Stimulated activated CD4-positive, alpha-beta T cell treated with anti-CD3 and anti-CD28 coated beads, TNF-alpha, amount 100 ng/mL, for 48 hours (primary cell): ENCODE data around the gene GINS1.

Experiments used
- DNase-seq, 3 donors: peaks; one replicate each; pipeline ENCODE4 v3.0.0-alpha.2; 2020; ENCODE audit warnings: low read depth in 3 of 3

The GINS1 gene

GRCh38 chr20:25407311-25408169 is at the start of gene GINS1:
TSS of gene GINS1 (plus strand) at chr20:25407673. CDS start at chr20:25407821, 148 bp downstream.
- DNase-seq: peak; percentile 81 to 84 (median 83)

- DNase-seq: no peak
These were observed 46.7 kb upstream of the GINS1 start for GRCh38 chr20:25360631-25361286.

- DNase-seq: no peak
These were observed 46.2 kb upstream of the GINS1 start for GRCh38 chr20:25361287-25361683.

GRCh38 chr20:25364180-25364788 is 43.2 kb upstream of the GINS1 start:
- DNase-seq: no peak

DNA sequence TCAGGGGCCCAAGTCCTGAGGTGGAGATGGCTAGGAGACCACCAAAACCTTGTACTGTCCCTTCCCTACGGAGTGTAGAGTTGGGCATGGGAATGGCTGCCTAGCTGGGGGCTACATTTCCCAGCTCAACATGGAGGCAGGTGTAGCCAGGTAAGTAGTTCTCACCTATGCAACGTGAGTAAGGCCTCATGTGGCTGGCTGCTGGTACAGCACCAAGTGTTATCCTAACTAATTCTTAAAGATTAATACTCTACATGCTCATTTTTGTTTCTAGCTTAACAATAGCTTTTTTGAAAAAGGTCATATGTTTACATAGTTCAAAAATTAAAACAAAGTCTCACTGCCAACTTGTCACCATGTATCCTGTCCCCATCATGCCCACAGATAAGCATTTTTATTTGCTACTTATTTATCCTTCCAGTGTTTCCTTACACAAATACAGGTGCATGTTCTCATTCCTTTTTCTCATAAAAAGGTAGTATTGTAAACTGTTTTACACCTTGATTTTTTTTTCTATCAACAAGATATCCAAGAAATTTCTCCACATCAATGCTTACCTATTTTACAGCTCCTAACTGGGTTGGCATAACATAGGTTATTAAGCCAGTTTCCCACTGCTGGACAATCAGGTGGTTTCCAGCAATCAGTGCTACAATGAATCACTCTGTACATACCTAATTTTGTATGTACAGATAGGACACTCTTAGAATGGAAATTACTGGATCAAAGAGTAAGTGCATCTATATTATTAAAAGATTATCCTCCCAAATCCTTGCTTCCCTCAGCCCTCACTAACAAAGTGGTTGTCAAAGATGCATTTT is 42.4 kb upstream of the GINS1 start:
- no peak for DNase-seq

DNA sequence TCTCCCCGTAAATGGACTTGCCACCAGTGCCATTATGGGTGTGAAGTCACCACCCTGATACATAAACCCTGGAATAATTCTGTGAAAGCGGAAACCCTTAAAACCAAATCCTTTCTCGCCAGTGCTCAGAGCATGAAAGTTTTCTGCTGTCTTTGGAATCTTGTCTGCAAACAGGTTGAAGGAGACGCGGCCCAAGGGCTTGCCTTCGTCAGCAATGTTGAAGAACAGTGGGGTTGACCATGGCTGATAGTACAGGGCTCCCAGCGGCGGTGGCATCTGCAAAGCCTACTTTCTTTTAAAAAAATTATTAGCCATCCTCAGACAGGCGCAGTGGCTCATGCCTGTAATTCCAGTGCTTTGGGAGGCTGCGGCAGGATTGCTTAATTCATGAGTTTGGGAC is 38.9 kb upstream of the GINS1 start:
- DNase-seq: no peak

- no peak for DNase-seq
These were observed 38.5 kb upstream of the GINS1 start for GRCh38 chr20:25368976-25369375.

GRCh38 chr20:25369529-25369928 is 37.9 kb upstream of the GINS1 start:
- DNase-seq: no peak

GRCh38 chr20:25369971-25370370 is 37.5 kb upstream of the GINS1 start:
- DNase-seq: no peak

- DNase-seq: no peak
These were observed 34.7 kb upstream of the GINS1 start for GRCh38 chr20:25372584-25373336.

- DNase-seq: no peak
These were observed 32.6 kb upstream of the GINS1 start for GRCh38 chr20:25374842-25375241.

DNA sequence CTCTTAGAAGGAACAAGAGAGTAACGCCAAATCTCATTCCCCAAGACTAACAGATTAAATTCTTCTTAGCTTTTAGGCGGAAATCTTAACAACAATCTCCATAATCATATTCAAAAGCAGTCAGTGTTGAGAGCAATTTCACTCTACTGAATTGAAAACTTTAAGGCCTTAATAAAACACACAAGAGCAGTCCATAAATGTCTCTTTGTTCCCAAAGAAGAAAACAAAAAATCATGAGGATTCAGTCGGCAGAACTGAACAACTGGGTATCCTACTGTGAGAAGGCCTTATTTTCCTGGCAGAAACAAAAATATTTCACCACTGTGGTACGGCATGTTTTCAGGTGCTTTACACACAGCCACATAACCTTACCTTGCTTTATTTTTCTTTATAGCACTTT is 31.2 kb upstream of the GINS1 start:
- no peak for DNase-seq

GRCh38 chr20:25376886-25377285 is 30.6 kb upstream of the GINS1 start:
- DNase-seq: no peak

- DNase-seq: no peak
These were observed 29.1 kb upstream of the GINS1 start for GRCh38 chr20:25378189-25378883.

GRCh38 chr20:25378884-25379733 is 28.4 kb upstream of the GINS1 start:
- DNase-seq: no peak

GRCh38 chr20:25380945-25381614 is 26.4 kb upstream of the GINS1 start:
- no peak for DNase-seq

- DNase-seq: no peak
These were observed 24.6 kb upstream of the GINS1 start for GRCh38 chr20:25382704-25383370.

DNA sequence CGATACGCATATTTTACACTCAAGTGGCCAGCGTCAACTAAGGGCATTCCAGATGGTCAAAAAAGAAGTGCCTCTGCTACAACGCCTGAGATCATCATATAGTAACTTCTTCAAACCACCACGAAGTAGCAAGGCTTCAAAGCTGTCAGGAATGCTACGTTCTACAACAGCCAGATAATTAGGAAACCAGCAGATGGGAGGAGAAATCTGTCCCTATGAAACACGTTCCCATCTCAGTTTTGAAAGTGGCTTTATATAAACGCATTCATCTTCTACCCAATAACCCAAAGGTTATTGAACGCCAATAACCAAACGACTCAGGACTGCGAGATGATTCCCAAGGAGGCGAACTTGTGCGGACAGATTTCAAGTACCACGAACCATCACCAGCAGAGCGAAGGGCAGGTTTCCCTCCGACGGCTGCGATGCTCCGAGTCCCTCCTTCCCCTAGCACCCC is 18.0 kb upstream of the GINS1 start:
- DNase-seq: no peak
